Measurements from ENCODE around the gene NEK7.

DNA sequence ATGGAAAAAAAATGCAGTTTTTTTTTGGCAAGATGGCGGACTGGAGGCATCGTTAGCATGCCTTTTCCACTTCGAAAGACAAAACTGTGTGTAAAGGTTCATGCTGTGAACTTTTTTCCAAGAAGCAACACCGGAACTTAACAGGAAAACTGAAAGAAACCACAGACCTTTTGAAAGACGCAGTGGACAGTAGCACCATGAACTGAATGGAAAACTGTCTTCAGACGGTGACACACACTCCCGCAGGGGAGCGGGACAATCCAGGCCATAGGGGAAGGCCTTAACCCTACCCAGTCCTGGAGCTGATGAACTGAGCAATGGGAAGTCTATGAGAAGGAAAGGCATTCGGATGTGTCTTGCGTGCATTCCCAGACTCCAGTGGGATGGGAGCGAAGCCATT lies 54.9 kb downstream of the NEK7 start:
- TF ChIP-seq, protein P1, sequence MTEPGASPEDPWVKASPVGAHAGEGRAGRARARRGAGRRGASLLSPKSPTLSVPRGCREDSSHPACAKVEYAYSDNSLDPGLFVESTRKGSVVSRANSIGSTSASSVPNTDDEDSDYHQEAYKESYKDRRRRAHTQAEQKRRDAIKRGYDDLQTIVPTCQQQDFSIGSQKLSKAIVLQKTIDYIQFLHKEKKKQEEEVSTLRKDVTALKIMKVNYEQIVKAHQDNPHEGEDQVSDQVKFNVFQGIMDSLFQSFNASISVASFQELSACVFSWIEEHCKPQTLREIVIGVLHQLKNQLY (CRISPR knock-in tag; conservative IDR thresholded peaks at IDR 0.05): no peak
- TF ChIP-seq, protein P2, sequence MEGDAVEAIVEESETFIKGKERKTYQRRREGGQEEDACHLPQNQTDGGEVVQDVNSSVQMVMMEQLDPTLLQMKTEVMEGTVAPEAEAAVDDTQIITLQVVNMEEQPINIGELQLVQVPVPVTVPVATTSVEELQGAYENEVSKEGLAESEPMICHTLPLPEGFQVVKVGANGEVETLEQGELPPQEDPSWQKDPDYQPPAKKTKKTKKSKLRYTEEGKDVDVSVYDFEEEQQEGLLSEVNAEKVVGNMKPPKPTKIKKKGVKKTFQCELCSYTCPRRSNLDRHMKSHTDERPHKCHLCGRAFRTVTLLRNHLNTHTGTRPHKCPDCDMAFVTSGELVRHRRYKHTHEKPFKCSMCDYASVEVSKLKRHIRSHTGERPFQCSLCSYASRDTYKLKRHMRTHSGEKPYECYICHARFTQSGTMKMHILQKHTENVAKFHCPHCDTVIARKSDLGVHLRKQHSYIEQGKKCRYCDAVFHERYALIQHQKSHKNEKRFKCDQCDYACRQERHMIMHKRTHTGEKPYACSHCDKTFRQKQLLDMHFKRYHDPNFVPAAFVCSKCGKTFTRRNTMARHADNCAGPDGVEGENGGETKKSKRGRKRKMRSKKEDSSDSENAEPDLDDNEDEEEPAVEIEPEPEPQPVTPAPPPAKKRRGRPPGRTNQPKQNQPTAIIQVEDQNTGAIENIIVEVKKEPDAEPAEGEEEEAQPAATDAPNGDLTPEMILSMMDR (IDR thresholded peaks at IDR 0.05 in 2 of 3, conservative IDR thresholded peaks at IDR 0.05 in 1 of 3; ENCODE audit: insufficient read depth in 2 of 3, low read depth in 1 of 3, low read length in 3 of 3): no peak
- TF ChIP-seq ZNF143 (CRISPR knock-in tag; IDR thresholded peaks at IDR 0.05): no peak
- no peak for TF ChIP-seq DNMT1 (IDR thresholded peaks at IDR 0.05)
- TF ChIP-seq SIX5 (IDR thresholded peaks at IDR 0.05; ENCODE audit: borderline replicate concordance in 1 of 2, insufficient read depth in 1 of 2, low read depth in 1 of 2, low read length in 2 of 2): no peak
- TF ChIP-seq ZBED1 (IDR thresholded peaks at IDR 0.05): no peak
- TF ChIP-seq ZNF274 (IDR thresholded peaks at IDR 0.05; ENCODE audit: borderline replicate concordance, low read depth, low read length): no peak
- TF ChIP-seq DIDO1 (tag; IDR thresholded peaks at IDR 0.05; ENCODE audit: low read depth): no peak
